Parathyroid adenoma (tissue), 2 donors: ENCODE measurements around the gene GUCA2B.

Experiments used
- H2AFZ ChIP-seq: fragments of 300-600 bp; sonication (generic); one replicate; pipeline ENCODE4 v1.7.0; 2017; ENCODE audit warnings: antibody characterized with exemption, mild to moderate bottlenecking
- H3K27ac ChIP-seq: fragments of 300-600 bp; sonication (generic); one replicate; pipeline ENCODE4 v1.7.0; 2017
- H3K27me3 ChIP-seq: fragments of 300-600 bp; sonication (generic); one replicate; pipeline ENCODE4 v1.7.0; 2017; ENCODE audit warnings: low read length; ENCODE audit not compliant: control insufficient read depth, insufficient read depth
- H3K36me3 ChIP-seq: fragments of 300-600 bp; sonication (generic); one replicate; pipeline ENCODE4 v1.7.0; 2017; ENCODE audit warnings: low read length; ENCODE audit not compliant: control insufficient read depth, insufficient read depth
- H3K4me1 ChIP-seq: fragments of 300-600 bp; sonication (generic); one replicate; pipeline ENCODE4 v1.7.0; 2017; ENCODE audit warnings: control low read depth
- H3K4me2 ChIP-seq: fragments of 300-600 bp; sonication (generic); one replicate; pipeline ENCODE4 v1.7.0; 2017; ENCODE audit warnings: low read length
- H3K4me3 ChIP-seq: fragments of 300-600 bp; sonication (generic); one replicate; pipeline ENCODE4 v1.7.0; 2017; ENCODE audit warnings: low read depth, low read length
- H3K79me2 ChIP-seq: fragments of 300-600 bp; sonication (generic); one replicate; pipeline ENCODE4 v1.7.0; 2017; ENCODE audit warnings: control low read depth
- H3K9ac ChIP-seq: fragments of 300-600 bp; sonication (generic); one replicate; pipeline ENCODE4 v1.7.0; 2017; ENCODE audit warnings: mild to moderate bottlenecking
- H3K9me3 ChIP-seq: fragments of 300-600 bp; sonication (generic); one replicate; pipeline ENCODE4 v1.7.0; 2017; ENCODE audit warnings: low read length; ENCODE audit not compliant: control insufficient read depth
- CTCF ChIP-seq: fragments of 300-600 bp; sonication (generic); IDR thresholded peaks from one replicate; pipeline ENCODE4 v1.7.0; 2017; ENCODE audit warnings: antibody characterized with exemption, mild to moderate bottlenecking
- donor health status: primary hyperparathyroidism.

GUCA2B gene

GRCh38 chr1:42172381-42173133 is 19.3 kb downstream of the GUCA2B start:
- H3K9me3 ChIP-seq: no peaks in the 10 kb centered on the region
- H3K27ac ChIP-seq: peak overlapping the region; percentile 36
- no peak overlapping the region for H3K4me2 ChIP-seq
- H3K36me3 ChIP-seq: no peaks in the 10 kb centered on the region
- H3K79me2 ChIP-seq: no peaks in the 10 kb centered on the region
- peaks cover 6% of the 10 kb centered on the region for H3K4me1 ChIP-seq
- peak overlapping the region; percentile 42 for H2AFZ ChIP-seq
- no peaks in the 10 kb centered on the region for H3K27me3 ChIP-seq
- no peak for TF ChIP-seq CTCF
- H3K4me3 ChIP-seq: no peak overlapping the region
- H3K9ac ChIP-seq: no peak overlapping the region

DNA sequence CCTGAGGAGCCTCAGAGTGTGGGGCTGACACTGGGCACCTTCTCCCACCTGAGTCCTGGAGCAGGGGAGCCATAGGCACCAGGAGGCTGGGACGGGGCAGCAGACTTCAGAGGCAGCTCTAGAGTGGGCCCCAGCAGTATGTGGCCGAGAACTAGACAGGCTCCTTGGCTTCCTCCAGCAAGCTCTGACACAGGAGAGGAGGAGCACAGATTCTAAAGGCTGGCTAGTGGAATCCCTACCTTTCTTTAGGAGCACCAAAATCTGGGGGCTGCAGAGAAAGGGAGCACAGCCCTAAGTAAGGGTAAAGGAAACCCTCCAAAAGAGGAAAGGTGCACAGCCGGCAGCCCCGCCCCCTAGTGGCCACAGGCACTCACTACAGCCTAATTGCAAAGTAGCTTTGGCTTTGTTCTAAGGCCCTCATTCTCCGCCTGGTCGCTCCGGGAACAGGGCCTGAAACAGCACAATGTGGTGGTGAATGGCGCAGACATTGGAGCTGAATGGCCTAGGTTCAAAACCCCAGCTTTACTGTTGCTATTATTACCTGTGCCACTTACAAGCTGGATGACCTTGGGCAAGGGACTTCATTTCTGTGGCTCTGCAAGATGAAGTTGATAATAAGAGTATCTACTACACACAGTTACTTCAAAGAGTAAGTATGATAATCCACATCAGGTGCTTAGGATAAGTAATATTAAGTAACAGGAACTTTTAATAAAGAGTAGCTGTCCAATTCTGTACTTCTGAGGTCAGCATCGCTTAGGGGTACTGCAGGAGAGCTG is 20.1 kb downstream of the GUCA2B start:
- Histone ChIP-seq H3K9ac (no peak overlapping the region), H3K9me3 (no peaks in the 10 kb centered on the region), H3K27me3 (no peaks in the 10 kb centered on the region), H3K36me3 (no peaks in the 10 kb centered on the region), H2AFZ (no peak overlapping the region), H3K79me2 (no peaks in the 10 kb centered on the region), H3K4me3 (no peak overlapping the region), H3K4me2 (no peak overlapping the region), H3K27ac (peak overlapping the region; percentile 36), H3K4me1 (peaks cover 6% of the 10 kb centered on the region)
- TF ChIP-seq CTCF: peak; percentile 89

- no peaks in the 10 kb centered on the region for H3K9me3 ChIP-seq
- H3K9ac ChIP-seq: no peak overlapping the region
- H3K27me3 ChIP-seq: no peaks in the 10 kb centered on the region
- no peaks in the 10 kb centered on the region for H3K36me3 ChIP-seq
- TF ChIP-seq CTCF: no peak
- H2AFZ ChIP-seq: no peak overlapping the region
- H3K4me3 ChIP-seq: no peak overlapping the region
- H3K79me2 ChIP-seq: no peaks in the 10 kb centered on the region
- no peak overlapping the region for H3K4me2 ChIP-seq
- H3K4me1 ChIP-seq: peaks cover 6% of the 10 kb centered on the region
- H3K27ac ChIP-seq: no peak overlapping the region
These were observed 20.9 kb downstream of the GUCA2B start for GRCh38 chr1:42173961-42174735.

DNA sequence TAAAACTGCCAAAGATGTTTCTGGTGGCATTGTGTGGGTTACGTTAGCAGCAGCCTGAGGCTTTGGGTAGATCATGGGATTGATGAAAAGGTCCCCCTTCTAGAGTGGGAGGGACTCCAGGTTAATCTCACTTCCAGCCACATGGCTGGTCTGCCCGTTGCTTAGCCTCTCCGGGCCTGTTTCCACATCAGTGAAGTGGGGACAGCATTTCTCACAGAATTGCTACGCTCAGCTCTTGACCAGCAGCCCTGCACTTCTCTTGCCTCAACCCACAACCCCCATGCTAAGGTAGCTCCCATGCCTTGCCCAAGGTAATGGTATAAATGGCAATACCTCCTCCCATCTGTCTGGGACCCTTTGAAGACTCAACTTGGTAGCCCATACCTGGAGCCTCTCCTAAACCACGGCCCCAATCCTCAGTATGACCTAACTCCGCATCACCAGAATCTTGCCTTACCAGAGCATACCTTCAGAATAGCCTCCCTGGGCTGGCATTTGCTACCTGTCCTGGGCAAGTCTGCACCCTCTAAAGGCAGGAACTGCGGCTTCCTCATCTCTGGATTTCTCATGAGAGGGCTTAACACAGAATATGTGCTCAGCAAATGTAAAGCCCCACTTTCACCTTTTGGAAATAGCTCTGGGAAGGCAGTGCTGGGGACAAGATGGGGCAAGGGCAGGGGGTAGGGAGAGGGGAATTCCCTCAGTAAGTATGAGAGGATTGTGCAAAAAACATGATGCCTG is 22.3 kb downstream of the GUCA2B start:
- Histone ChIP-seq H3K4me1 (peaks cover 6% of the 10 kb centered on the region), H3K9ac (no peak overlapping the region), H3K27me3 (no peaks in the 10 kb centered on the region), H3K4me2 (no peak overlapping the region), H2AFZ (no peak overlapping the region), H3K36me3 (no peaks in the 10 kb centered on the region), H3K27ac (no peak overlapping the region), H3K9me3 (no peaks in the 10 kb centered on the region), H3K4me3 (no peak overlapping the region), H3K79me2 (no peaks in the 10 kb centered on the region)
- TF ChIP-seq CTCF: no peak
